HG03095 (cell line): ENCODE measurements around the gene TMC6.
"Not testable (repeated sequence)": the region's sequence is repeated elsewhere in the genome, so short reads cannot be mapped to it uniquely, and the experiment has no call there.

Experiments
- ATAC-seq: cut with Tn5 transposase; IDR thresholded peaks from one replicate; pipeline ENCODE4 v1.9.1; 2021; ENCODE audit warnings: moderate library complexity; ENCODE audit not compliant: unreplicated experiment

The TMC6 gene

DNA sequence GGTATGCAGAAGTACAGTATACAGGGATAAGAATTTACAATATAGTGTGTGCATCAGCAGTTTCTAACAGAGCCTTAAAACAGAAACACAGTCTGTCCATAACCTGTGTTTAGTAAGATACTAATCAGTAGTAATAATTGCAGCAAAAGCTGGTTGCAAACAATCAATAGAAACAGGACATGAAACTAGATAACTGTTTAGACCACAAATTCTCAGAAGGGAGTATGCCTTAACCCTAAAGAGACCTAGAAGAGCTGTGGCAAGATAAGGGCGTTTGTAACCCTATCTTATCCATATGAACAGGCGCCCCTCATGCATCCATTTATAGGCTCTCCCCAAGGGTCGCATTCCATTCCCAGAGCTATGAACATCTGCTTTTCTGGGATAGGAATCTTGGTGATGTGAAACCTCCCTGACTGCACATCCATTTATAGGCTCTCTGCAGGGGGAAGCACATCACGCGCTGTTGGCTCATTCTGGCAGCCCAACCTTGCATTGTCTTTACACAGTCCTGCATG, 46.1 kb downstream of the TMC6 start:
- ATAC-seq = not testable (repeated sequence)

DNA sequence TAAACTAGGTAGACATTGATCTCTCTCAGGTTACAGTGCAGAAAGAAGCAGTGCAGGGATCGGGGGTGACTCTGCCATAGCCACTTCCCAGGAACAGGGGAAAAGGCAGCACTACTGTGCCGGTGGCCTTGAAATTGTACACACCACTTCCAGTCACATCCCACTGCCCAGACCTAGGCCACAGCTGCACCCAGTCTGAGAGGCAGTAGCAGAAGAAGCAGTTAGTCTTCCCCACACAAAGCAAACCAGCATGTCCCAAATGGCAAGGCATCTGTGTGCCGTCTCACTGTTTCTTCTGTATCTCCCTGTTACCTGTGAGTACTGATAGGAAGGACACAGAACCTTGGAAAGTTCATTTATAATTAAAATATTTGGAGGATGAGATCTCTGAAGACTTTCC, 47.0 kb downstream of the TMC6 start:
- ATAC-seq = no peak

DNA sequence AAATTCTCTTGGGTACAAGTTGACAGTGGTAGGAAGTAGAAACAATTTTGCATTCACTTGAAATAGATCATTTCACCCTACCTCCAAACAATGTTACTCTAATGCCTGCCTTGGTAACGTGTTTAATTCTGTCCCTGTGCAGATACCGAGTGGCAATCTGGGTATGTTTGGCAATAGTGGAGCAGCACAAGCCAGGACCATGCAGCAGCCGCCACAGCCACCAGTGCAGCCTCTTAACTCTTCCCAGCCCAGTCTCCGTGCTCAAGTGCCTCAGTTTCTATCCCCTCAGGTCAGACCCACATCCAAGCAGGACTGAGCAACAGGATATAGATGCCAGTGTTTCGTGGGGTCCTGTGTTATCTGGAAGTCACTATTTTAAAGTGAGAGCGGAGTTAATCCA, 49.3 kb downstream of the TMC6 start:
- ATAC-seq = no peak

DNA sequence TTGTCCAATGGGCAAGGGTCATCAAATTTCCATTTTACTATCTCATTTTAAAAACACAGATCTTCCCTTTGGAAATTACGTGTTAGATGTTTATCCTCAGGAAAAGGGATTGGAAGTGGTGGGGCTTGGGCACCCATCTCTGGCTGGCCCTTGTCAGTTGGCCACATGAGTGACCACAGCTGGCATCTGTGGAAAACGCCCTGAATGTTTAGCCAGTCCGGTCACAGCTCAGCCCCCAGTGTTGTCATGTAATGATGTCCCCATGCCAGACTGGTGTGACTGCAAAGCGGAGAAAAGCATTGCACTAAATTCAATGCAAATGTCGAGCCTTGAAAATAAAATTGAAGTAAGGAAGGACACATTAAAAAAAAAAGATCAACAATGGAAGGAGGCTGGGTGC, 53.0 kb downstream of the TMC6 start:
- ATAC-seq = no peak

DNA sequence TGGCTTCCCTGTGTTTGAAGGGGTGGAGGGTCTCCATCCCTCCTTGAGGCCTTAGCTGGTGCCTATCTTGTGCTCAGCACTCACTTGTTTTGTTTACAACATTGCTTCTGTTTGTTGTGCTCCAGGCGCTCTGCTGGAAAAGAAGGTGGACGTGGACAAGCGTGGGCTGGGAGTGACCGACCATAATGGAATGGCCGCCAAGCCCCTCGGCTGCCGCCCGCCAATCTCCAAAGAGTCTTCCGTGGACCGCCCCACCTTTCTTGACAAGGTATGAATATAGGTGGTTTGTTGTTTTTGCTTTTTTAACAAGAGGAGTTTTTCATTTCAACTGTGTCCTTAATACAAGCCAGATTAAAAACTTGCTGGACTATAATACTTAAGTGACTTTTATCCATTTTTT, 53.5 kb downstream of the TMC6 start:
- ATAC-seq = no peak

DNA sequence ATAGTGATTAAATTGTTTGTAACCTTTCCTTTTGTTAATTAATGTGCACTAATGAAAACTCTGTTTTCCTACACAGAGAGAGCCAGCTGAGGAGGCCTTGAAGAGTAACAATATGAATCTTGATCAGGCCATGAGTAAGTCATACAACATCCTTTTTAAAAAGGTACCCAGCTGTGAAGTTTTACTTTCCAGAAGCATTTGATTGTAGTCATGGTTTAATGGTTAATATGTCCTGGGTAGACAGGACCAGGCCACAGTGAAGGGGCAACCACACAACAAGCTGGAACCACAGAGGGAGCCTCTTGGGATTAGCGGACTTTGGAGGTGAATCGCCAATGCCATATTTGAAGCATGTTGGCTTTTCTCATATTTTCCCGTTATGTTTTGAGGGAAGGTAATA, 55.6 kb downstream of the TMC6 start:
- ATAC-seq = no peak

DNA sequence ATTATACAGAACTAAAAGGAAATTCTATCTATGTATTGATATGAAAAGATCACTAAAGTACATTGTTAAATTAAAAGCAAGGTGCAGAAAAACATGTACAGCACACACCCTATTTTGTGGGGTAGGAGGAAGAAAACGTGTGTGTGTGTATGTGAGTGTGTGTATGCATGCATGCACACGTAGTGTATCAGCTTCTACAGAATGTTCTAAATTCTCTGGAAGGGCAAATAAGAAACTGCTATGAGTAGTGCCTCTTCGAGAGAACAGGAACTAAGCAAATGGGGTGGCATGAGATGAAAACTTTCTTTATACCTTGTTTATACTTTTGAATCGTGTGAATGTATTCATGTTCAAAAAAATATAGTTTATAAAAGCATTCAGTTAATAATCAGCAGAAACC, 58.9 kb downstream of the TMC6 start:
- ATAC-seq = no peak

DNA sequence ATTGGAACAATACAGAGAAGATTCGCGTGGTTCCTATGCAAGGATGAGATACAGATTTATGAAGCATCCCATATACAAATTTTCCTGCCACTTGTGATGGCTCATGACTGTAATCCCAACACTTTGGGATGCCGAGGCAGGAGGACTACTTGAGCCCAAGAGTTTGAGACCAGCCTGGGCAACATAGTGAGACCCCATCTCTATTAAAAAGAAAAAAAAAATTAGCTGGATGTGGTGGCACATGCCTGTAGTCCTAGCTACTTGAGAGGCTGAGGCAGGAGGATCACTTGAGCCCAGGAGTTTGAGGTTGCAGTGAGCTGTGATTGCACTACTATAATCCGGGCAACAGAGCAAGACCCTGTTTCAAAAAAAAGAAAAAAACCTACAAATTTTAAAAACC, 61.6 kb downstream of the TMC6 start:
- ATAC-seq = not testable (repeated sequence)

DNA sequence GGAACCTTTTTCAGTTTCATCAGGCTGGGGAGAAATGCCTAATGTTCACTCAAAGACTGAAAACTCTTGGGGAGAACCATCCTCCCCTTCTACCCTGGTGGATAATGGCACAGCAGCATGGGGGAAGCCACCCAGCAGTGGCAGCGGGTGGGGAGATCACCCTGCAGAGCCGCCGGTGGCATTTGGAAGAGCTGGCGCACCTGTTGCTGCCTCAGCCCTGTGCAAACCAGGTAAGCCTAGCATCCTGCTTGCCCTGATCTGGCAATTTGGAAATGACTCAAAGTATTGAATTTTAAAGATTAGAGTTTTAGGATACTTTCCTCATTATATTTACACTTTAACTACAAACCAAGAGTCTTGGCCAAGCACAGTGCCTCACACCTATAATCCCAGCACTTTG, 63.8 kb downstream of the TMC6 start:
- no peak for ATAC-seq

DNA sequence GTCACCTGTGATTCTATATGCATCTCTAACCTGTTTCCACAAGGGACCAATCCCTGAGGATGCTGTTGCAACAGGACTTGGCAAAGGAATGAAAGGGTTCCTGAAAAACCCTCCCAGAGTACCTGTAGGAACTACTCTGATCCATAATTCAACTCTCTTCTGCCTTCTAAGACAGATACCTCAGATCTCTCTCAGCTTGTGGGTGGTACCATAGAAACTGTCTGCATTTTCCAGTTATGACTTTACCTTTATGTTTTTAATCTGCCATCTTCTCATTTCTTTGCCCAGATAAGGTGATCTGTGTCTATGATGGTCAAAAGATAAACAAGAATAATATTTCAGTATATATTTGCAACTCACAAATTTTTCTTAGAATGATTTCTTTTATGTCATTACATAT, 65.1 kb downstream of the TMC6 start:
- ATAC-seq = no peak

DNA sequence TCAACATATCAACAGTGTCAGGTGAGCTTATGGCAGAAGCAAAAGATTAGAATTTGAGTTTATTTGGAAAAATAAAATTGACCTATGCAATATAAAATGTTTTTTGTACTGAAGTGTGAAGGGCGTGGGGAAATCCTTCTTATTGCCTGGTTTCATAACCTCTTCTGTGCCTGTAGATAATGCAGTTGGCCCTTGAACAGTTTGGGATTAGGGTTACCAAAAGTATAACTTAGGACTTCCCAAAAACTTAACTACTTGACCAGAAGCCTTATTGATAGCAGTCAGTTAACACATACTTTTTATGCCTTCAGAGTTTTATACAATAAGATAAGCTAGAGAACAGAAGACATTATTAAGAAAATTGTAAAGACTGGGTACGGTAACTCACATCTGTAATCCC, 66.0 kb downstream of the TMC6 start:
- no peak for ATAC-seq
